Upper lobe of left lung (tissue), 6 donors: ENCODE data around the gene INPP5J. TPM values are rescaled to one million over a fixed set of nuclear protein-coding genes. Genes with fewer than 3 reads are reported as not detected.
A peak's percentile ranks its signal among the peaks of the same experiment; 100 is the strongest.
"Not testable (repeated sequence)": the region's sequence is repeated elsewhere in the genome, so short reads cannot be mapped to it uniquely, and the experiment has no call there.

Source experiments
- ATAC-seq, 2 donors: fragments of 200-7000 bp; cut with Tn5 transposase; one replicate each; pipeline ENCODE4 v1.9.1; 2022; ENCODE audit warnings: mild to moderate bottlenecking in 2 of 2, moderate library complexity in 2 of 2; ENCODE audit not compliant: low FRiP score in 2 of 2
- DNase-seq, 2 donors: peaks; one replicate each; pipeline ENCODE4 v3.0.0-alpha.2; 2019 to 2020
- H3K27ac ChIP-seq, 4 donors: fragments of 200-600 bp; sonication (generic); one replicate each; pipeline ENCODE4 v1.5.1; 2016 to 2019
- H3K27me3 ChIP-seq, 4 donors: fragments of 200-600 bp; sonication (generic); one replicate each; pipeline ENCODE4 v1.5.1; 2017 to 2019
- H3K36me3 ChIP-seq, 4 donors: fragments of 200-600 bp; sonication (generic); one replicate each; pipeline ENCODE4 v1.5.1; 2016 to 2019
- H3K4me1 ChIP-seq, 4 donors: fragments of 200-600 bp; sonication (generic); one replicate each; pipeline ENCODE4 v1.5.1; 2018 to 2019
- H3K4me3 ChIP-seq, 4 donors: fragments of 200-600 bp; sonication (generic); one replicate each; pipeline ENCODE4 v1.5.1; 2017 to 2019; ENCODE audit warnings: mild to moderate bottlenecking in 2 of 4, moderate library complexity in 1 of 4
- H3K9me3 ChIP-seq, 4 donors: fragments of 200-600 bp; sonication (generic); one replicate each; pipeline ENCODE4 v1.5.1; 2018 to 2019
- EP300 ChIP-seq, 4 donors: sonication (generic); formaldehyde crosslinking; IDR thresholded peaks; one replicate each; pipeline ENCODE4 v1.5.1; 2017; ENCODE audit warnings: antibody characterized with exemption in 4 of 4, control low read depth in 2 of 4
- POLR2A ChIP-seq, 4 donors: fragments of 450-650 bp; IDR thresholded peaks; one replicate each; pipeline ENCODE4 v1.5.1; 2016 to 2017; ENCODE audit warnings: antibody characterized with exemption in 4 of 4, mild to moderate bottlenecking in 2 of 4
- POLR2AphosphoS5 ChIP-seq, 2 donors: sonication (generic); formaldehyde crosslinking; IDR thresholded peaks; one replicate each; pipeline ENCODE4 v1.5.1; 2017; ENCODE audit warnings: antibody characterized with exemption in 2 of 2
- WGBS, 2 donors: methylation state at CpG; one replicate each; pipeline ENCODE4 v1.1.5; 2017 to 2018; 5-methylcytosine and 5-hydroxymethylcytosine counted together
- total RNA-seq, 6 donors: library from RNA; depleted of rRNA in 4 of 6; stranded (reverse); fragments of >200 nt in 4 of 6; gene quantifications; one replicate each; pipeline versions ENCODE4 v1.1.0 to v1.2.1, GENCODE V29; 2016 to 2021
- TF ChIP-seq, protein P1 (sequence below), 6 experiments: fragments of 450-650 bp in 4 of 6; fragments of 200-600 bp in 2 of 6; sonication (generic) in 2 of 6; IDR thresholded peaks; one replicate each; pipeline ENCODE4 v1.5.1; 2016 to 2019; ENCODE audit warnings: antibody characterized with exemption in 6 of 6
- donor health status: DM: no; HTN: no; CAD: no; lungs with moderate emphysema.
- donor health status: DM: no; HTN: yes; CAD: no; lungs with severe emphysema.

The INPP5J gene
- total RNA-seq, 6 donors from 2014 or later = 3.0 to 28.3 (median 6.2) TPM

DNA sequence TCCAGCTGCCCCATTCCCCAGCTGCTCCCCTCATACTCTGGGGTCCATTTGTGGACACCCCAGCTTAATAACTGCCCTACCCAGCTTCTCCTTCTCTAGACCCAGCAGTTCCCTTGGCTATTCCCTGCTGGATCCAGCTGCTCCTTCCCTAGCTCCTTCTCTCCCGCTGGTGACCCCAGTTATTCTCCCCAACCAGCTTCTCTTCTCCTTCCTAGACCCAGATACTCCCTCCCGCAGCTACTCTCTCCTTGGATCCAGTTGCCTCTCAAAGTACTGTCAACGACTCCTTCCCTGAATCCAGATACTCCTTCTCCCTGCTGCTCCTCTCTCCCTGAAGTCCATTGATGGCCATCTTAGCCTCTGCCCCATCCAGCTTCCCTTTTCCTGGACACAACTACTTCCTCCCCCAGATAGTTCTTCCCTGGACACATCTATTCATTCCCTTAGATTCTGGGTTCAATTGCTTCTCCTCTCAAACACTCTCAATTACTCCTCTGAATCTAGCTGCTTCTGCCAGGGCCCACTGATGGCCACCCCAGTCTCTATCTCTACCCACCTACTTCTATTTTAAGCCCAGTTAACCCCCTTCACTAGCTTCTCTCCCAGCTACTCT is 27.0 kb upstream of the INPP5J start:
- Histone ChIP-seq H3K4me1 (peaks cover 0 to 5% (median 2%) of the 10 kb centered on the region in 4 donors), H3K4me3 (no peak overlapping the region), H3K27me3 (no peaks in the 10 kb centered on the region), H3K9me3 (no peaks in the 10 kb centered on the region), H3K36me3 (peaks cover 4 to 98% (median 65%) of the 10 kb centered on the region in 4 donors), H3K27ac (no peak overlapping the region)
- DNase-seq (no peak), ATAC-seq (no peak)
- WGBS, 2 donors = 91 to 97% methylated on average over 3 of the region's 3 CpGs
- TF ChIP-seq EP300 (IDR thresholded peaks at IDR 0.05) (no peak), POLR2AphosphoS5 (IDR thresholded peaks at IDR 0.05) (no peak), POLR2A (IDR thresholded peaks at IDR 0.05) (no peak)
- TF ChIP-seq, protein P1, sequence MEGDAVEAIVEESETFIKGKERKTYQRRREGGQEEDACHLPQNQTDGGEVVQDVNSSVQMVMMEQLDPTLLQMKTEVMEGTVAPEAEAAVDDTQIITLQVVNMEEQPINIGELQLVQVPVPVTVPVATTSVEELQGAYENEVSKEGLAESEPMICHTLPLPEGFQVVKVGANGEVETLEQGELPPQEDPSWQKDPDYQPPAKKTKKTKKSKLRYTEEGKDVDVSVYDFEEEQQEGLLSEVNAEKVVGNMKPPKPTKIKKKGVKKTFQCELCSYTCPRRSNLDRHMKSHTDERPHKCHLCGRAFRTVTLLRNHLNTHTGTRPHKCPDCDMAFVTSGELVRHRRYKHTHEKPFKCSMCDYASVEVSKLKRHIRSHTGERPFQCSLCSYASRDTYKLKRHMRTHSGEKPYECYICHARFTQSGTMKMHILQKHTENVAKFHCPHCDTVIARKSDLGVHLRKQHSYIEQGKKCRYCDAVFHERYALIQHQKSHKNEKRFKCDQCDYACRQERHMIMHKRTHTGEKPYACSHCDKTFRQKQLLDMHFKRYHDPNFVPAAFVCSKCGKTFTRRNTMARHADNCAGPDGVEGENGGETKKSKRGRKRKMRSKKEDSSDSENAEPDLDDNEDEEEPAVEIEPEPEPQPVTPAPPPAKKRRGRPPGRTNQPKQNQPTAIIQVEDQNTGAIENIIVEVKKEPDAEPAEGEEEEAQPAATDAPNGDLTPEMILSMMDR (IDR thresholded peaks at IDR 0.05) = no peak

DNA sequence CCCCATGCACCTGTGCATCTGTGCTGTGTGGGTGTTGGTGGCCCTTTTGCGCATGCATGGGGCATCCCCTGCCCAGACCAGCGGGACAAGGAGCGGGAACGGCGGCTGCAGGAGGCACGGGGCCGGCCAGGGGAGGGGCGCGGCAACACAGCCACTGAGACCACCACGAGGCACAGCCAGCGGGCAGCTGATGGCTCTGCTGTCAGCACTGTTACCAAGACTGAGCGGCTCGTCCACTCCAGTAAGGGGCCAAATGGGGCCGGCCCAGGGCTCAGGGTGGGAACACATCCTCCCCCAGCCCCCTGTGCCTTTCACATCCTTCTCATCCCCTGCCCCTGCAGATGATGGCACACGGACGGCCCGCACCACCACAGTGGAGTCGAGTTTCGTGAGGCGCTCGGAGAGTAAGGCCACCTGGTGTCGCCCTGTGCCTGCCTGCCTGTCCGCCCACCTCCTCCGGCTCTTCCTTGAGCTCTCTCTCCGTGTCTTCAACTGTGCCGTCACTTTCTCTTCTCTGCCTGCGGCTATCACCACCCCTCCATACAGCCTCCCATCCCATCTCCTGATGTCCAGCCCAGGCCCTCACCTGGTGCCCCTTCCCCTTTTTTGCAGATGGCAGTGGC is 26.0 kb upstream of the INPP5J start:
- peak in 1 of 2 donors; percentile 76 for DNase-seq
- Histone ChIP-seq H3K36me3 (peaks cover 4 to 95% (median 58%) of the 10 kb centered on the region in 4 donors), H3K27me3 (no peaks in the 10 kb centered on the region), H3K4me3 (no peak overlapping the region), H3K27ac (no peak overlapping the region), H3K4me1 (peaks cover 0 to 5% (median 2%) of the 10 kb centered on the region in 4 donors), H3K9me3 (no peaks in the 10 kb centered on the region)
- no peak for TF ChIP-seq POLR2AphosphoS5 (IDR thresholded peaks at IDR 0.05)
- no peak for TF ChIP-seq POLR2A (IDR thresholded peaks at IDR 0.05)
- TF ChIP-seq EP300 (IDR thresholded peaks at IDR 0.05) = no peak
- TF ChIP-seq, protein P1 (IDR thresholded peaks at IDR 0.05) = no peak
- no peak for ATAC-seq
- 89 to 91% methylated on average over 14 to 27 of the region's 27 CpGs for WGBS, 2 donors

DNA sequence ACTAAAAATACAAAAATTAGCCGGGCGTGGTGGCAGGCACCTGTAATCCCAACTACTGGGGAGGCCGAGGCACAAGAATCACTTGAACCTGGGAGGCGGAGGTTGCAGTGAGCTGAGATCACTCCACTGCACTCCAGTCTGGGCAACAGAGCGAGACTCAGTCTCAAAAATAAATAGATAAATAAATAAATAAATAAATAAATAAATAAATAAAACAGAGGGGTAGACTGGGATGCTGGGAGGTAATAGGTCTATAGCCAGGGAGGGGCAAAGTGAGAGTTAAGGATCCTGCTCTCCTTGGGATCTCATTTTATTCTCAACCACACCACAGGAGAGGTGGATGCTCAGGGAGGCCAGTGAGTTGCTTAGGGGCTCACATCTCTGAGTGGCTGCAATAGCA is 25.2 kb upstream of the INPP5J start:
- not testable (repeated sequence) for H3K27me3 ChIP-seq, ATAC-seq, H3K4me3 ChIP-seq, H3K9me3 ChIP-seq, DNase-seq, H3K4me1 ChIP-seq
- Histone ChIP-seq H3K27ac (peak overlapping the region in 1 of 4 donors; percentile 6), H3K36me3 (peaks cover 4 to 94% (median 53%) of the 10 kb centered on the region in 4 donors)
- WGBS, 2 donors = 92 to 99% methylated on average over 5 of the region's 5 CpGs

DNA sequence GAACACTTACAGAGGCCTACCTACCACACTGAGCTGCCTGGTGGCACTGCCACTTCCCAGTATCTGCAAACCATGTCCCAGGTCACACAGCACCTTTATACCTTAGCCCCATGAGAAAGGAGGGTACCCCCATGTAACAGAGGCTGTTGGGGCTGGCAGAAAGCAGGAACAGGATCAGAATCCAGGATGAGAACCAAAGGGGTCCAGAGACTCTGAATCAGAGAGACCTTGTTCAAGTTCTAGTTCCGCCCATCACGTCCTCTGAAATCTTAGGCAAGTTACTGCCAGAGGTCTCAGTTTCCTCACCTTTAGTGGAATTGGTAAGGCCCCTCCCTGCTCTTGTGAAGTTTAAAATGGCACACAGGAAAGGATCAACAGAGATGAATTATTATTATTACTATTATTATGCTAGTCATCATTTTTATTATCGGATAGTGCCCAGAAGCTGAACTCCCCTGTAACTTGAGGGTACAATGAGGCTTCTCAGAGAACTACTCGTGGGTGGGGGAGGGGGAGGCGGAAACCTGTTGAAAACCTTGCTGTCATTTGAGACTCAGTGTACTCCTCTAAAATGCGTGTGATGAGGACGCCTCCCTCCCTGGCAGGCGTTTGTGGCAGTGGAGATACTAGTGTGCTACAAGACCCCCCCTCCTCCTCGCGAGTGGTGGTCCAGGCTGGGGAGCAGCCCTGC is 24.7 kb upstream of the INPP5J start:
- Histone ChIP-seq H3K4me1 (peaks cover 0 to under 1% (median 0%) of the 10 kb centered on the region in 4 donors), H3K27ac (peak overlapping the region in 1 of 4 donors; percentile 10), H3K9me3 (no peaks in the 10 kb centered on the region), H3K4me3 (no peak overlapping the region), H3K27me3 (no peaks in the 10 kb centered on the region), H3K36me3 (peaks cover 4 to 89% (median 51%) of the 10 kb centered on the region in 4 donors)
- TF ChIP-seq, protein P1 (IDR thresholded peaks at IDR 0.05) = no peak
- no peak for TF ChIP-seq EP300 (IDR thresholded peaks at IDR 0.05)
- TF ChIP-seq POLR2A (IDR thresholded peaks at IDR 0.05) = no peak
- TF ChIP-seq POLR2AphosphoS5 (IDR thresholded peaks at IDR 0.05) = no peak
- WGBS, 2 donors = 89 to 90% methylated on average over 10 of the region's 10 CpGs
- no peak for ATAC-seq
- DNase-seq = no peak

DNA sequence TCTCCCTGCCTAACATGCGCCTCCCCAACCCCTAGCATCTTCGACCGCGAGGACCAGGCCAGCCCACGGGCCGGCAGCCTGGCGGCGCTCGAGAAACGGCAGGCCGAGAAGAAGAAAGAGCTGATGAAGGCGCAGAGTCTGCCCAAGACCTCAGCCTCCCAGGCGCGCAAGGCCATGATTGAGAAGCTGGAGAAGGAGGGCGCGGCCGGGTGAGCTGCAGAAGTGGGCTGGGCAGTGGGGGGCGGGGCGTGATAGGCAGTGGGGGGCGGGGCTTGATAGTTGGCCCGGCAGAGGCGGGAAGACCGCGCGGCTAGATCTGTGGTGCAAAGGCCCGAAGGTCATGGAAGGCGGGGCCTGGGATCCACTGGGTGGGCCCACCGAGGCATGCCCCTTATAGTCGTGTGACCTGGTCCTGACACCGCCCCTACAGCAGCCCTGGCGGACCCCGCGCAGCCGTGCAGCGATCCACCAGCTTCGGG is 24.1 kb upstream of the INPP5J start:
- no peak overlapping the region for H3K4me3 ChIP-seq
- H3K27ac ChIP-seq = peak overlapping the region in 3 of 4 donors; percentile 13 to 62 (median 36)
- DNase-seq (peak in 1 of 2 donors; percentile 82), ATAC-seq (no peak)
- TF ChIP-seq, protein P1 (IDR thresholded peaks at IDR 0.05) = no peak
- TF ChIP-seq POLR2A (IDR thresholded peaks at IDR 0.05) = no peak
- TF ChIP-seq POLR2AphosphoS5 (IDR thresholded peaks at IDR 0.05) = no peak
- TF ChIP-seq EP300 (IDR thresholded peaks at IDR 0.05) = no peak
- peaks cover 0 to 3% (median 0%) of the 10 kb centered on the region in 4 donors for H3K4me1 ChIP-seq
- no peaks in the 10 kb centered on the region for H3K9me3 ChIP-seq
- H3K27me3 ChIP-seq = no peaks in the 10 kb centered on the region
- WGBS, 2 donors = 82 to 86% methylated on average over 16 to 36 of the region's 36 CpGs
- H3K36me3 ChIP-seq = peaks cover 4 to 83% (median 47%) of the 10 kb centered on the region in 4 donors
